Astrocyte (in vitro differentiated cells and primary cell): ENCODE measurements around the gene KRT76. TPM values are rescaled to one million over a fixed set of nuclear protein-coding genes. Genes with fewer than 3 reads are reported as not detected.

Source experiments
- DNase-seq: peaks from one replicate; pipeline ENCODE4 v3.0.0-alpha.2; 2010; ENCODE audit warnings: low read depth
- FAIRE-seq: peaks from 2 replicates; lab custom pipeline; 2011; peaks lifted over from hg19 to GRCh38; lab: Jason Lieb, UNC
- H2AFZ ChIP-seq: 2 replicates; pipeline ENCODE4 v1.6.0; 2012; ENCODE audit warnings: low read depth, low read length, inconsistent platforms
- H3K27ac ChIP-seq: 2 replicates; pipeline ENCODE4 v1.5.1; 2011; ENCODE audit warnings: low read depth, low read length, inconsistent platforms
- H3K27me3 ChIP-seq: 2 replicates; pipeline ENCODE4 v1.6.0; 2011; ENCODE audit warnings: low read length, inconsistent platforms; ENCODE audit not compliant: insufficient read depth
- H3K36me3 ChIP-seq: 2 replicates; pipeline ENCODE4 v1.5.1; 2011; ENCODE audit warnings: low read length, inconsistent platforms; ENCODE audit not compliant: insufficient read depth
- H3K4me1 ChIP-seq: 2 replicates; pipeline ENCODE4 v1.5.1; 2011; ENCODE audit warnings: low read length, inconsistent platforms; ENCODE audit not compliant: insufficient read depth
- H3K4me2 ChIP-seq: 2 replicates; pipeline ENCODE4 v1.6.0; 2012; ENCODE audit warnings: low read length, inconsistent platforms
- H3K4me3 ChIP-seq: 2 replicates; pipeline ENCODE4 v1.5.1; 2011; ENCODE audit warnings: low read depth, mild to moderate bottlenecking, low read length, inconsistent platforms; ENCODE audit not compliant: insufficient read depth
- H3K79me2 ChIP-seq: 2 replicates; pipeline ENCODE4 v1.6.0; 2012; ENCODE audit warnings: mild to moderate bottlenecking, low read length, inconsistent platforms; ENCODE audit not compliant: insufficient read depth
- H3K9ac ChIP-seq: 2 replicates; pipeline ENCODE4 v1.6.0; 2012; ENCODE audit warnings: mild to moderate bottlenecking, low read length, inconsistent platforms
- H3K9me3 ChIP-seq: 2 replicates; pipeline ENCODE4 v1.5.1; 2012; ENCODE audit warnings: low read depth, mild to moderate bottlenecking, low read length, inconsistent platforms; ENCODE audit not compliant: insufficient read depth
- H4K20me1 ChIP-seq: 2 replicates; pipeline ENCODE4 v1.6.0; 2012; ENCODE audit warnings: low read length, inconsistent platforms; ENCODE audit not compliant: insufficient read depth
- H3K27ac Mint-ChIP-seq: one replicate; pipeline ENCODE4 v1.8.0; 2021; ENCODE audit warnings: mild to moderate bottlenecking, mixed read lengths; ENCODE audit not compliant: unreplicated experiment
- H3K27me3 Mint-ChIP-seq: one replicate; pipeline ENCODE4 v1.8.0; 2021; ENCODE audit warnings: low read depth, mixed read lengths; ENCODE audit not compliant: unreplicated experiment
- H3K36me3 Mint-ChIP-seq: one replicate; pipeline ENCODE4 v1.8.0; 2021; ENCODE audit warnings: low read depth, mixed read lengths; ENCODE audit not compliant: unreplicated experiment
- H3K4me1 Mint-ChIP-seq: one replicate; pipeline ENCODE4 v1.8.0; 2021; ENCODE audit warnings: low read depth, mixed read lengths; ENCODE audit not compliant: unreplicated experiment
- H3K4me3 Mint-ChIP-seq: one replicate; pipeline ENCODE4 v1.8.0; 2021; ENCODE audit warnings: mild to moderate bottlenecking, moderate library complexity, mixed read lengths; ENCODE audit not compliant: unreplicated experiment
- H3K9me3 Mint-ChIP-seq: one replicate; pipeline ENCODE4 v1.8.0; 2021; ENCODE audit warnings: mild to moderate bottlenecking, mixed read lengths; ENCODE audit not compliant: unreplicated experiment
- CTCF ChIP-seq: IDR thresholded peaks from 2 replicates; pipeline ENCODE4 v1.5.1; 2011; ENCODE audit warnings: low read depth, mild to moderate bottlenecking, inconsistent platforms, low read length, moderate library complexity; ENCODE audit not compliant: insufficient read depth
- EZH2 ChIP-seq: IDR thresholded peaks from 2 replicates; pipeline ENCODE4 v1.6.1; 2012; ENCODE audit warnings: mild to moderate bottlenecking, low read length, inconsistent platforms; ENCODE audit not compliant: insufficient read depth
- total RNA-seq: library from RNA; stranded (reverse); gene quantifications from 2 replicates; pipeline ENCODE4 v1.2.1, GENCODE V29; 2021

Gene KRT76
- total RNA-seq, 1 donor from 2014 or later: not detected

DNA sequence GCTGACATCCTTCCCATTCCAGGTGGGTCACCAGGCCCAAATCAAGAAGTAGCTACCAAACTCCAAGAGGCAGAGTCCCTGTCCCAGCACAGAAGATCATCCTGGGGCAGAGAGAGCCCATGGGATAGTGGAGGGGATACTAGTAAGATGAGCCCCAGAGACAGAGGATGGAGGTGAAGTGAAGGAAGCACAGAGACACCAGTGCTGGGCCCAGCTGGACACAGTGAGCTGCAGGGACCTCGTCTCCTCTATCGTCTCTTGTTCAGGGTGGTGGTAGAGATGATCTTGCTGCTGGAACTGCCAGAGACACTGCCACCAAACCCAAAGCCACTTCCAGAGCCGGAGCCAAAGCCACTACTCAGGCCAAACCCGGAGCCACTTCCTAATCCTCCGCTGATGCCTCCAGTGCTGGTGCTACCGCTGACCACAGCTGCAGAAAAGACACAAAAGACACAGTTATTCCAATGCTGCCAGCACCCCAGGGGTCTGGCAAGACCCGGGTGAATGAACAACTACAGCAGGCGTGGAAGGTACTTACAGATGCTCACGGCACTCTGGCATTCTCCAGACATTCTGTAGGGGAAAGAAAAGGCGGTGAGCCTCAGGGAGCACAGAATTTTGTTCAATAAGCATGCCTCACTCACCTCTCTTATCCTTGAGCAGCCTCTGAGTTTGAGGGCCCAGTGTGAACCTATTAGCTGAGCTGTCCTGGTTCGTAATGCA is 29.8 kb upstream of the KRT76 start:
- Histone ChIP-seq H3K9me3 (no peaks in the 10 kb centered on the region), H4K20me1 (no peaks in the 10 kb centered on the region), H3K4me3 (no peak overlapping the region), H3K9ac (no peak overlapping the region), H2AFZ (no peak overlapping the region), H3K79me2 (no peaks in the 10 kb centered on the region), H3K4me2 (no peak overlapping the region), H3K27ac (no peak overlapping the region), H3K27me3 (peaks cover 47% of the 10 kb centered on the region), H3K4me1 (no peaks in the 10 kb centered on the region), H3K36me3 (no peaks in the 10 kb centered on the region)
- Mint-ChIP-seq H3K4me1 (no peaks in the 10 kb centered on the region), H3K9me3 (peaks cover 3% of the 10 kb centered on the region), H3K27me3 (peaks cover 63% of the 10 kb centered on the region), H3K27ac (no peak overlapping the region), H3K4me3 (no peak overlapping the region), H3K36me3 (no peaks in the 10 kb centered on the region)
- TF ChIP-seq EZH2: no peak
- TF ChIP-seq CTCF: no peak
- DNase-seq (no peak), FAIRE-seq (no peak)

DNA sequence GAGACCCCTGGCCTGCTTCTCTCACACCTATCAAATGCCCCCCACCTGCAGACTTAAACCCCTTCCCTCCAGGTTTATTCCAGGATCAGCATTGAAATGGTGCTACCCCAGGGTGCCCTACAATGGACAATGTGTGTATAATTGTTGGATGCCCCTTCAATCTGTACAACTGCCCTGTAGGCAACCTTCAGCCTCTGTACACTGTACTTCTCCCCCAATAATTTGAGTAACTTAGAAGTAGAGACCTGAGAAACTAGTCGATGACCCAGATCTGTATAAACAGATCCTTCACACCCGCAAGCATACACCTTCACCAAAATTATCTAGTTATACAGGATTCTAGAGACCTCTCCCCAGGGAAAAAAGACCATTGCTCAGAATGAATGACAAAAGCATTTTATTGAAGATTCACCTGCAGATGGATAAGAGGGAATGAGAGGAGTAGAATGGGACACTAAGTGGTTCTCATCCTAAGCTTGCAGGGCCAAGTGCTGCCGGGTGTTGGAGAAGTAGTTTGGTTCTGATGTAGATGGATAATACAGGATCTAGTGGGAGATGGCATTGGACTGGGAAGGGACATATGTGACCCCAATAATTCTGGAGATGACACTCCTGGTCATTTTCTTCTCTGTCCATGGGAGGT is 29.1 kb upstream of the KRT76 start:
- no peak for FAIRE-seq
- H3K27ac Mint-ChIP-seq: no peak overlapping the region
- Histone ChIP-seq H3K4me1 (no peaks in the 10 kb centered on the region), H3K27ac (no peak overlapping the region), H3K9me3 (no peaks in the 10 kb centered on the region), H3K79me2 (no peaks in the 10 kb centered on the region), H3K36me3 (no peaks in the 10 kb centered on the region), H2AFZ (no peak overlapping the region), H3K4me3 (no peak overlapping the region), H3K27me3 (peaks cover 42% of the 10 kb centered on the region), H4K20me1 (no peaks in the 10 kb centered on the region), H3K9ac (no peak overlapping the region), H3K4me2 (no peak overlapping the region)
- no peak overlapping the region for H3K4me3 Mint-ChIP-seq
- H3K36me3 Mint-ChIP-seq: no peaks in the 10 kb centered on the region
- no peaks in the 10 kb centered on the region for H3K4me1 Mint-ChIP-seq
- DNase-seq: no peak
- no peak for TF ChIP-seq CTCF
- H3K9me3 Mint-ChIP-seq: peaks cover 4% of the 10 kb centered on the region
- H3K27me3 Mint-ChIP-seq: peaks cover 64% of the 10 kb centered on the region

DNA sequence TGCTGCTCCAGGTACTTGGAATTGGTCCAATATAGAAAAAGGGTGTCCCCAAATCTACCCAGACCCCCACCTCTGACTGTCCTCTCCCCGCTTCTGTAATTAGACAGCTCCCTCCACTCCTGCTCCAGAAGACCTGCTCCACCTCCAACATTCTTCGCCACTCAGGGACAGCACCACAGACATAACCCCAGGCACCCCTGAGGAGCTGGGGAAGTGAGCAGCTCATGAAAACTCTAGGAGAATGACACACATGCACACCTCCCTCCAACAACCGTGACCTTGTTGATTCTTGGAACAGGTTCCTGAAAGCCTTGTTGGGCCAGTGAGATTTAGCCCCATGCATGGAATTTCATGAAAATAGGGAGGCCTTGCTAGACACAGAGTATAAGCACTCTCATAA is 28.6 kb upstream of the KRT76 start:
- H3K36me3 Mint-ChIP-seq: no peaks in the 10 kb centered on the region
- FAIRE-seq (no peak), DNase-seq (no peak)
- peaks cover 63% of the 10 kb centered on the region for H3K27me3 Mint-ChIP-seq
- TF ChIP-seq CTCF (no peak), EZH2 (no peak)
- peaks cover 4% of the 10 kb centered on the region for H3K9me3 Mint-ChIP-seq
- Histone ChIP-seq H3K4me3 (no peak overlapping the region), H3K36me3 (no peaks in the 10 kb centered on the region), H3K4me2 (no peak overlapping the region), H2AFZ (no peak overlapping the region), H4K20me1 (no peaks in the 10 kb centered on the region), H3K27me3 (peaks cover 38% of the 10 kb centered on the region), H3K9me3 (no peaks in the 10 kb centered on the region), H3K4me1 (no peaks in the 10 kb centered on the region), H3K27ac (no peak overlapping the region), H3K79me2 (no peaks in the 10 kb centered on the region), H3K9ac (no peak overlapping the region)
- no peaks in the 10 kb centered on the region for H3K4me1 Mint-ChIP-seq
- H3K27ac Mint-ChIP-seq: no peak overlapping the region
- no peak overlapping the region for H3K4me3 Mint-ChIP-seq
